ENCODE measurements around the gene KSR1. TPM values are rescaled to one million over a fixed set of nuclear protein-coding genes. Genes with fewer than 3 reads are reported as not detected.
"Not testable (repeated sequence)": the region's sequence is repeated elsewhere in the genome, so short reads cannot be mapped to it uniquely, and the experiment has no call there.

The KSR1 gene
- total RNA-seq, 1 donor from 2014 or later = 60.2 TPM

- no peak for DNase-seq (ENCODE audit: low spot score)
These were observed 2.8 kb upstream of the KSR1 start for GRCh38 chr17:27453471-27453870.

- DNase-seq (ENCODE audit: low spot score) = no peak
These were observed 2.2 kb upstream of the KSR1 start for GRCh38 chr17:27454089-27454488.

GRCh38 chr17:27455236-27455913 is 873 bp upstream of the KSR1 start:
- no peak for DNase-seq (ENCODE audit: low spot score)

GRCh38 chr17:27456681-27457359 is 572 bp downstream of the KSR1 start:
- DNase-seq (ENCODE audit: low spot score) = no peak

GRCh38 chr17:27457360-27457715 is 1.1 kb downstream of the KSR1 start:
- no peak for DNase-seq (ENCODE audit: low spot score)

GRCh38 chr17:27457731-27458523 is 1.7 kb downstream of the KSR1 start:
- no peak for DNase-seq (ENCODE audit: low spot score)

- DNase-seq (ENCODE audit: low spot score) = no peak
These were observed 2.3 kb downstream of the KSR1 start for GRCh38 chr17:27458524-27458908.

GRCh38 chr17:27459433-27459832 is 3.2 kb downstream of the KSR1 start:
- no peak for DNase-seq (ENCODE audit: low spot score)

- no peak for DNase-seq (ENCODE audit: low spot score)
These were observed 4.0 kb downstream of the KSR1 start for GRCh38 chr17:27460196-27460725.

GRCh38 chr17:27461192-27461859 is 5.1 kb downstream of the KSR1 start:
- no peak for DNase-seq (ENCODE audit: low spot score)

GRCh38 chr17:27462149-27462548 is 5.9 kb downstream of the KSR1 start:
- no peak for DNase-seq (ENCODE audit: low spot score)

GRCh38 chr17:27462714-27463113 is 6.5 kb downstream of the KSR1 start:
- DNase-seq (ENCODE audit: low spot score) = no peak

GRCh38 chr17:27463235-27463677 is 7.0 kb downstream of the KSR1 start:
- DNase-seq (ENCODE audit: low spot score) = no peak

GRCh38 chr17:27464019-27464418 is 7.8 kb downstream of the KSR1 start:
- not testable (repeated sequence) for DNase-seq (ENCODE audit: low spot score)

- no peak for DNase-seq (ENCODE audit: low spot score)
These were observed 8.2 kb downstream of the KSR1 start for GRCh38 chr17:27464431-27464830.

- not testable (repeated sequence) for DNase-seq (ENCODE audit: low spot score)
These were observed 9.6 kb downstream of the KSR1 start for GRCh38 chr17:27465875-27466274.

GRCh38 chr17:27466376-27466742 is 10.1 kb downstream of the KSR1 start:
- DNase-seq (ENCODE audit: low spot score) = no peak

- DNase-seq (ENCODE audit: low spot score) = no peak
These were observed 10.6 kb downstream of the KSR1 start for GRCh38 chr17:27466743-27467375.

GRCh38 chr17:27469256-27469655 is 13.0 kb downstream of the KSR1 start:
- DNase-seq (ENCODE audit: low spot score) = no peak

GRCh38 chr17:27471321-27472269 is 15.3 kb downstream of the KSR1 start:
- DNase-seq (ENCODE audit: low spot score) = no peak

Measured in mucosa of gallbladder (tissue), 1 donor.